Measurements from ENCODE around the gene TWF1.

TWF1 gene

DNA sequence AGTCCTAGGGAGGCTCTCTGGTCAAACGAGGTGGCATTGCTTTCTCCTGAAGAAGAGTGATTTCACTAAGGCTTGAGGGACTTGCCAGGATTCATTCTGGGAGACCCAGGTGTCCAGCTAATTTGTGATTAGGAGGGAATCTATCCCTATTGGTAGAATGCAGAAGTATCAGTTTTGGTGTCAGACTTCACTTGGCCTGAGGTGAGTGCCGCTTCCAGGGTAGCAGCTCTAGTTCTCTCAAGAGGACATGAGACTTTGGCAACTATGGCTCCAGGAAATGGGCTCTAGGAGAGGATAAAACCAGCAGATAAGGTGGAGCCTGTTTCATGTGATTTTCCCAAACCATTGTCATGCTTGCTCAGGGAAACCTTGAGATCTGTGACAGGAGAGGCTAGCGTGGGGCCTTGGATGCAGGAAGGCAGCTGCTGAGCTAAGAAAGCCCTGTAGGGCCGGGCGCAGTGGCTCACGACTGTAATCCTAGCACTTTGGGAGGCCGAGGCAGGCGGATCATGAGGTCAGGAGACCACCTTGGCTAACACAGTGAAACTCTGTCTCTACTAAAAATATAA lies 18.2 kb upstream of the TWF1 start:
- Mint-ChIP-seq H3K27ac (no peak overlapping the region), H3K4me1 (no peaks in the 10 kb centered on the region), H3K4me3 (no peak overlapping the region), H3K9me3 (no peaks in the 10 kb centered on the region), H3K27me3 (peaks cover 7% of the 10 kb centered on the region)
- ATAC-seq (no peak), DNase-seq (no peak)

DNA sequence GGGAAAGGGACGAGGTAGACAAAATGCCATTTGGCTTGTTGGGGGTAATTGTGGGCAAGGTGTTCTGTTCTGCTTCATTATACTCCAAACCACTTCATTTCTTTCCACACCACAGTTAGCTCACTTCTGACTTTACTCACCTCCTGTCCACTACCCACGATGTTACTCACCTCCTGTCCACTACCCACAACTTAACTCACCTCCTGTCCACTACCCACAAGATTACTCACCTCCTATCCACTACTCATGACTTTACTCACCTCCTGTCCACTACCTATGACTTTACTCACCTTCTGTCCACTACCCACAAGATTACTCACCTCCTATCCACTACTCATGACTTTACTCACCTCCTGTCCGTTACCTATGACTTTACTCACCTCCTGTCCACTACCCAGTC lies 10.1 kb upstream of the TWF1 start:
- no peaks in the 10 kb centered on the region for H3K9me3 Mint-ChIP-seq
- no peak overlapping the region for H3K4me3 Mint-ChIP-seq
- peak; percentile 87 for ATAC-seq
- H3K27ac Mint-ChIP-seq, result no peak overlapping the region
- no peaks in the 10 kb centered on the region for H3K27me3 Mint-ChIP-seq
- DNase-seq, result peak in 1 of 2 donors; percentile 26
- H3K4me1 Mint-ChIP-seq, result peaks cover 11% of the 10 kb centered on the region

DNA sequence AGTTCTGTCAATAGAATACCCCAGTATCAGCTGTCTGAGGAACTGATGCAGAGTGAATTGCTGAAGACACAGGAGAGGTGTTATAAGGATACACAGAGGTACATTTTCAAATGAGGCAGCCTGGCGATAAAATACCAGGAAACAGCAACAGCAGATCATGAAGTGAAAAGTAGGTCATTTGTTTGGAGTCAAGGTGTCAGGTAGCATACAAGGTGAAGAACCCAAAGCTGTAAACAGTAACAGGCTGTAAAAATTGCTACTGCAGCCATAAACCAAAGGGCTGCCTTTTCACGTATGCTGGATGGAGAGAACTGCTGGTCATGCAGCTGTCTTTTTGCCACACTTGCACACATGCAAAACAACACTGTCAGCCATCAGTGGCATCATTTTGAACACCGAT lies 9.3 kb upstream of the TWF1 start:
- peak overlapping the region in 1 of 2 donors; percentile 72 for H3K27ac Mint-ChIP-seq
- H3K4me1 Mint-ChIP-seq, result peaks cover 15% of the 10 kb centered on the region
- H3K4me3 Mint-ChIP-seq, result no peak overlapping the region
- no peaks in the 10 kb centered on the region for H3K9me3 Mint-ChIP-seq
- DNase-seq (no peak), ATAC-seq (no peak)
- H3K27me3 Mint-ChIP-seq, result no peaks in the 10 kb centered on the region

DNA sequence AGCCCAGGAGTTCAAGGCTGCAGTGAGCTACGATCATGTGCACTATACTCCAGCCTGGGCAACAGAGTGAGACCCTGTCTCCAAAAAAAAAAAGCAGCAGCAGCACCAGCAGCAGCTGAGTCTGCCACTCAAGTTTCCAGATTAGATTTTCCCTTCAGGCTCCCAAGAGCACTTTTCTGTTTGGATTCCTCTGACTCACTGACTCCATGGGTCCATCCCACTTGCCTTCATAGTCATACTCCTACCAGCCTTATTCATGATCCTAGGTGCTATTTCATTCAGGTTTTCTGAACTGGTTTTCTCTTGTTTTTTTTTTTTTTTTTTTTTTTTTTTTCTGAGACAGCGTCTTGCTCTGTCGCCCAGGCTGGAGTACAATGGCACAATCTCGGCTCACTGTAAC lies 6.8 kb upstream of the TWF1 start:
- no peak for DNase-seq
- H3K4me3 Mint-ChIP-seq, result no peak overlapping the region
- H3K27ac Mint-ChIP-seq, result no peak overlapping the region

DNA sequence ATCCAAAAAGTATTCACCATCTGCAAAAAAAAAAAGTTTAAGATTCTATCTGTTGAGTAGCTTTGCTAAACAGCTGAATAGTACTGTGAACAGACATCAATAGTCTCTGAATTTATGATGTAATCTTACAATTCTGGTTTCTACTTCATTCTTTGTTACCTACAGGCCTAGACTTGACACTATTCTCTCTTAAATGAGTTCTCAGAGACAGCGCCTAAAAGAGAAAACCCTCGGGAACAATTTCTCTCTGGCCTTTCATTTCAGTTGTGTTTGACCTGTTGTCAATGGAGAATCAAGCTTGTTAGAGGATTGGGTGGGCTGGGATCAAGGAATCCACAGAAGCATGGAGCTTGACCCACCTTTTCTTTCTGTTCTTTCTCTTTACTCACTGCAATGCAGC lies 5.9 kb upstream of the TWF1 start:
- Mint-ChIP-seq H3K9me3 (no peaks in the 10 kb centered on the region), H3K27ac (no peak overlapping the region), H3K4me1 (peaks cover 31% of the 10 kb centered on the region), H3K27me3 (no peaks in the 10 kb centered on the region), H3K4me3 (no peak overlapping the region)
- DNase-seq, result no peak
- ATAC-seq, result no peak

More for the DNA sequence above, 6.8 kb upstream of the TWF1 start:
- no peaks in the 10 kb centered on the region for H3K9me3 Mint-ChIP-seq
- H3K4me1 Mint-ChIP-seq, result peaks cover 26% of the 10 kb centered on the region
- ATAC-seq, result no peak
- no peaks in the 10 kb centered on the region for H3K27me3 Mint-ChIP-seq

DNA sequence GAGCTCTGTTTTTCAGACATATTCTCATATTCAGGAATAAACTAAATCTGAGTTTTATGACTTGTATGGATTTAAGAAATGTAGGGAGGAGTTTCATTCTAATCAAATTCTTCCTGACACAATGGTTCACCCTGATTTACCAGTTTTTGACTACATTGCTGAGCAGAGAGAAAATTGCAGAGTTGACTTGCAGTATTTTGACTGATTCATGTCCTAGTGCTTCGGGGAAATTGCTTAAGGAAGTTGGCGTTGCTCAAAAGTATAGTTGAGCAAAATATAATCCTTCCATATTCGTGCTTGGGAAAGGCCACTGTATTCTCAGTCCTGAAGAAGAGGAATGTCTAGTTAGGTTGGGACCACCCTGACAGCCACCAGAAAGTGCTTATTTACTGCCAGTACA lies 1.3 kb upstream of the TWF1 start:
- no peak for ATAC-seq
- H3K4me1 Mint-ChIP-seq, result peaks cover 37% of the 10 kb centered on the region

DNA sequence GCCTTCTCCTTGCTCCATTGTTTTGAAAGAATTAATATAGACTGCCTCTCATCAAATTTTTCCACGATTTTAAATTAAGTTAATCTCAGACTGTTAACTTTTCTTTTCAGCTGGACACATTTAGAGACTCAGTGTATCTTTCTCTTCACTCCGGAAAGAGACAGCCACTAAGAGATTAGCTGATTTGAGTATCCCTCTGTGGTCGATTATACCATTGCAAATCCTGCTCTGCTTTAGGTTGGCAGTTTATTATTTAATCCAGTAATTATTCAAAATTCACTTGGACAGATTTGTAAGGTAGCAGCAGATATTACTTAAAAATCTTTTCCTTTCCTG lies 588 bp upstream of the TWF1 start:
- H3K4me3 Mint-ChIP-seq, result peak overlapping the region; percentile 91 to 94
- ATAC-seq (no peak), DNase-seq (no peak)
- peak overlapping the region; percentile 99 to 100 for H3K27ac Mint-ChIP-seq
- no peaks in the 10 kb centered on the region for H3K27me3 Mint-ChIP-seq
- peaks cover 37% of the 10 kb centered on the region for H3K4me1 Mint-ChIP-seq
- no peaks in the 10 kb centered on the region for H3K9me3 Mint-ChIP-seq

More for the DNA sequence above, 1.3 kb upstream of the TWF1 start:
- H3K9me3 Mint-ChIP-seq, result no peaks in the 10 kb centered on the region
- peak overlapping the region; percentile 99 to 100 for H3K27ac Mint-ChIP-seq
- DNase-seq, result no peak
- no peaks in the 10 kb centered on the region for H3K27me3 Mint-ChIP-seq
- peak overlapping the region; percentile 91 to 94 for H3K4me3 Mint-ChIP-seq

DNA sequence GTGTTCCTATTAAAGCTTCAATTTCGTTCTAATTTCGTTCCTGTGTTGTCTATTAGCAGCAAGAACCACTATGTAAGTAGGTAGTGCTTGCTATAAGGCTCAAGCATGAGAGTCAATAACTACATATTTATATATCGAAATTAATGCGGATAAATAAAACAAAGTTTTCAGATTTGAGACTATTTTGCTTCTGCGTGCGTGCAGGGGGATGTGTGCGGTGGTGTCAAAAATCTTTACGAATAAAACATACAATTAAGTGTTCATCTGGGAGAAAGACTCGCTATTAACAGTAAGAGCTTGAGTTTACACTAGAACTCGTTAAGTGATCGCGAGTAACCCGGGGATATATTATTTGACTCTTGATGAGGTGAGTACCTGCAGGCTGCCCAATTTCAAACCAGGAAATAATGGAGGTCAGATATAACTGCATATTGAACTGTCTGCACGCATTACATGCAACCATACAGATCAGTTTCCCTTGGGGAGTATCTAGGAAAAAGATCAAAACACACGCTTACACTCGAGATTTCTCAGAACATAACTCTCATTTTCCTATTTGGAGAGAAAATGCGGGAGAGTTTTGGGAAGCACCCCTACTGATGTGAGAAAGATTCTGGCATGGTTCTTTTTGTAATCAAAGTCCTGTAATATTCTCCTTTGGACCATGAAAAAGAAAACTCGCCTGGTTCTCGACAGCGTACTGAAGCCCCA lies 813 bp downstream of the TWF1 start:
- peaks cover 28% of the 10 kb centered on the region for H3K4me1 Mint-ChIP-seq
- ATAC-seq (no peak), DNase-seq (no peak)
- H3K27me3 Mint-ChIP-seq, result no peaks in the 10 kb centered on the region
- H3K4me3 Mint-ChIP-seq, result peak overlapping the region; percentile 91 to 94
- H3K9me3 Mint-ChIP-seq, result no peaks in the 10 kb centered on the region
- H3K27ac Mint-ChIP-seq, result peak overlapping the region; percentile 60 to 99

DNA sequence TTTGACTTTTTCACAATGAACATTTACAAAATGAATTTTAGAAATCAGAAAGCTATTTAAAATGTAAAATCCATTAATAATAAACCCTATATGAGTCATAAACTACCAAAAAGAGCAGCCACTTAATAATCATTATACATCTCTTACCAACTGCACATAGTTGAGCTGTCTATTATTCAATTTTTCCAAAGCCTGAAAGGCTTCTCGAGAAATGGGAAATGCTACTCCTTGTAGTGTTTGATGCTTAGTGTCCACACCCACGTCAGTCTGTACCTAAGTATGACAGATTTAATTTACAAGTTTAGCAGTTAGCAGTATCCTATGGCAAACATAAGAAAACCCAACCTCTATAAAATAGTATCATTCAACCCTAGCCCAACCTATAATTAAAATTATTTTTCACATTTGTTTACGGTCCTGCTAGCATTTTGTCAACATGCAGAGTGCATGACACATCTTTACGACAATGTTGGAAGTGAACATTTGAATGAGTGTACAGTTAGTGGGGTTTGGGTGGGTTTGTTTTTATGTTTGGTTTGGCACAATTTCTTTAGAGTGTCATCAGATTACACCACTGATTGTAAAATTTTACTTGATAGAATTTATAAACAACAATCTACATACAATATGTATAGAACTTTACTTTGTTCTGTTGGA lies 8.4 kb downstream of the TWF1 start:
- no peaks in the 10 kb centered on the region for H3K4me1 Mint-ChIP-seq
- no peak for DNase-seq
- H3K27me3 Mint-ChIP-seq, result no peaks in the 10 kb centered on the region
- no peaks in the 10 kb centered on the region for H3K9me3 Mint-ChIP-seq
- H3K4me3 Mint-ChIP-seq, result no peak overlapping the region
- H3K27ac Mint-ChIP-seq, result no peak overlapping the region
- no peak for ATAC-seq

DNA sequence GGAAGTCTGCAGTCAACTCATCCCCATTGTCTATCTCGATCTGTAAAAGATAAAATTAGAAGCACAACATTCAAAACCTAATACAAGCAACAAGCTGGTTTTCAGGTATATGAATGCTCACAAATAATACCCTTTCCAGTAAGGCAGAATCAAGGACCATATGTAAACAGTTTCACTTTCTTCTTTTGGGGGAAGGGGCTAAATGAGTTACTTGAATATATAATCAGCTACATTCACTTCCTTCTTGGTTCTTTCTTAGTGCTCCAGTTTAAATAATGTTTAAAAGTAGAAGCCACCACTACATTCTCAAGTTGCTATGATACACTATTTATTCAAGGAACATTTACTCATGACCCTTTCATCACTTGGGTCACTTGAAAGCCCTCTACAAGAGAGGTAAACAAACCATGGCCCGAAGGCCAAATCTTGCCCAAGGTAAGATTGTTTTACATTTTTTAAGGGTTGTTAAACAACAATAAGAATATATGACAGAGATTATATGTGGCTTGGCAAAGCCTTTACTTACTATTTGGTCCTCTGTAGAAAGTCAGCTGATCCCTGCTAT lies 10.3 kb downstream of the TWF1 start:
- no peaks in the 10 kb centered on the region for H3K9me3 Mint-ChIP-seq
- ATAC-seq (no peak), DNase-seq (no peak)
- peak overlapping the region in 1 of 2 donors; percentile 34 for H3K27ac Mint-ChIP-seq
- H3K27me3 Mint-ChIP-seq, result no peaks in the 10 kb centered on the region
- H3K4me1 Mint-ChIP-seq, result no peaks in the 10 kb centered on the region
- no peak overlapping the region for H3K4me3 Mint-ChIP-seq

DNA sequence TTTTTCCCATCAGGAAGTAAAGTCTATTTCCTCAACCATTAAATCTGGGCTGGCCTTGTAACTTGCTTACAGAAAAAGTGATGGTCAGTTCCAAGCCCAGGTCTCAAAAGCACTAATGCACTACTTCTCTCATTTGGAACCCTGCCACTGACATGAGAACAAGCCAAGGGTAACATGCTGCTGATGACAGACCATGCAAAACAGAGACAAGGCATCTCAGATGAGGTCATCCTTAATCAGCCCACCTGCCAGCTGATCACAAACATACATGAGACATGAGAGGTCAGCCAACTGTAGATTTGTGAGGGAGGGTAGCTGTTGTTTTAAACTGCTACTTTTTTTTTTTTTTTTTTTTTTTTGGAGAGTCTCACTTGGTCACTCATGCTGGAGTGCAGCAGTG lies 16.2 kb downstream of the TWF1 start:
- no peak for DNase-seq
- Mint-ChIP-seq H3K27ac (no peak overlapping the region), H3K27me3 (no peaks in the 10 kb centered on the region), H3K4me3 (no peak overlapping the region), H3K9me3 (no peaks in the 10 kb centered on the region), H3K4me1 (no peaks in the 10 kb centered on the region)
- no peak for ATAC-seq

DNA sequence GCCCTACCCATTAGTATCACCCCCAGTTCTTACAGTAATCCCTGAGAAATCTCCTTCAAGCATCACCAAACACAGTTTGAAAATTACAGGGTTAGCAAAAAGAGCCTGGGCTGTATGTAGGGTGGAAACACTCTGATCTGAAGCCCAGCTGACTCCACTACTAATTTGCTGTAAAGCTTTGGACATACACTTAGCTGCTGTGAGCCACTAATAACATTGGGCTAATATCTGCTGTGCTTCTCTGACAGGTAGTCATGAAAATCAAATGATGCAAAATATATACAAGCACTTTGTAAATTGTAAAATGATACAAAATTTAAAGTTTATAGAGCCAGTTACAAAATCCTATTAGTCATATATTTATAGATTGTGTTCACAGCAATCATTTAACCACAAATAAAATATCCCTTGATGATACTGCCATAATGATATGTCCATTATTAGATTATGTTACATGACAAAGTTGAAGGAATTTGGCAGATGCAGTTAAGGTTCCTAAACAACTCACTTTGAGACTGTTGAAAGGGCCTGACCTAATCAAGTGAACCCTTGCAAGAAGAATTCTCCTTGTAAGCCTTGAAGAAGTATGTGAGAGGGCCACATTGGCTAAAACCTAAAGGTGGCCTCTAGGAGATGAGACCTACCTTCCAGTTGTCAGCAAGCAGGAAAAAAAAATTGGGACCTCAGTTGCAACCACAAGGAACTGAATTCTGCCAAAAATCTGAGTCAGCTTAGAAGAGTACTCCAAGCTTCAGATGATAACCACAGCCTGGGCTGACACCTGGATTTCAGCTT lies 19.0 kb downstream of the TWF1 start:
- no peak overlapping the region for H3K4me3 Mint-ChIP-seq
- DNase-seq, result no peak
- ATAC-seq, result no peak
- no peaks in the 10 kb centered on the region for H3K9me3 Mint-ChIP-seq
- no peaks in the 10 kb centered on the region for H3K27me3 Mint-ChIP-seq
- H3K27ac Mint-ChIP-seq, result no peak overlapping the region
- no peaks in the 10 kb centered on the region for H3K4me1 Mint-ChIP-seq

DNA sequence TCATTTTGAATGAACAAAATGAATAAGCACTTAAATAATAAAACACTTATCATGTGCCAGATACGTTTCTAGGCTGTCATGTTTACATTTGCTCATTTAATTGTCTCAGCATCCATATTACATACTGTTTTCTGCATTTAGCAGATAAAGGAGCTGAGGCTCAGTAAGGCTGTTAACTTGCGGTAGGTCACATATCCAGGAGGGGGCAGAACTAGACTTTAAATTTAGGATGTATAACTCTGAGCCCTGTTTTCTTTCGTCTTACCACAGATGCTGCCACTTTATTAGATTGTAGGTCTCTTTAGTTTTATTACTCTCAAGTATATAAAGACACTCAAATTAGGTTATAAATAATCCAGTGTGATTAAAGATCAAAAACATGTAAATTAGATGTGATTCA lies 29.6 kb downstream of the TWF1 start:
- no peaks in the 10 kb centered on the region for H3K27me3 Mint-ChIP-seq
- ATAC-seq, result peak; percentile 67
- no peak overlapping the region for H3K27ac Mint-ChIP-seq
- no peak overlapping the region for H3K4me3 Mint-ChIP-seq
- no peak for DNase-seq
- H3K9me3 Mint-ChIP-seq, result no peaks in the 10 kb centered on the region
- H3K4me1 Mint-ChIP-seq, result no peaks in the 10 kb centered on the region

DNA sequence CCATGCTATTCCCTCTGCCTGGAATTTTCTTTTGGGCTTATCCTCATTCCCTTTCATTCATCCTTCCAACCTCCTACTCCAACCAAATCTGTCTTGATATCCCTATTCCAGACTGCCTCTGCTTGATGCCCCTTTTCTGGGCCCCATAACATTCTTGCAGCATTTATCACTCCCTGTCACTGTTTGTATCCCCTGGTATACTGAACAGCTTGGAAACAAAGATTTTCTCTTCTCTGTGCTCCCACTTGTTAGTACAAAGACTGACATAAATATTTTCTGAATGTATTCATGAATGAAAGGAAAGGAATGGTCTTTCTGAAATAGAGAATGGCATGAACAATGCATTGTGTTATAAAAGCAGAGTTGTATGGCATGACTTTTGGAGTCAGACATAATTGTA lies 39.8 kb downstream of the TWF1 start:
- Mint-ChIP-seq H3K4me1 (peaks cover 30% of the 10 kb centered on the region), H3K27me3 (no peaks in the 10 kb centered on the region), H3K4me3 (no peak overlapping the region), H3K9me3 (peaks cover 0 to 4% of the 10 kb centered on the region in 2 donors), H3K27ac (no peak overlapping the region)
- ATAC-seq (no peak), DNase-seq (no peak)

DNA sequence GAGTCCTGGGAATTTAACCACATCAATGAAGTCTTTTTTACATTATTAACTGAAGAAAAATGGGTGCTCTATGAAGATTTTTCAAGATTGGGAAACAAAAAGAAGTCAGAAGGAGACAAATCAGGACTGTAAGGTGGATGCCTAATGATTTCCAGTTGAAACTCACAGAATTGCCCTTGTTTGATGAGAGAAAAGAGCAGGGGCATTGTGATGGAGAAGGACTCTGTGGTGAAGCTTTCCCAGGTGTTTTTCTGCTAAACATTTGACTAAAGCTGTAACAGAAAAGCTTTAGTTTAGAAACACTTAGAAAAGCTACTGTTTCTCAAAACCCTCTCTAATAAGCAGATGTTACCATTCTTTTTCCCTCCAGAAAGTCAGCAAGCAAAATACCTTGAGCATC lies 41.6 kb downstream of the TWF1 start:
- Mint-ChIP-seq H3K9me3 (peaks cover 0 to 4% of the 10 kb centered on the region in 2 donors), H3K27ac (no peak overlapping the region), H3K4me1 (peaks cover 35% of the 10 kb centered on the region), H3K4me3 (no peak overlapping the region), H3K27me3 (no peaks in the 10 kb centered on the region)
- DNase-seq, result no peak
- ATAC-seq, result no peak
